CD4-positive, alpha-beta T cell (primary cell): Measurements from ENCODE around the gene ACTL10. TPM values are rescaled to one million over a fixed set of nuclear protein-coding genes. Genes with fewer than 3 reads are reported as not detected.

Source experiments
- ATAC-seq: fragments of 200-7000 bp; cut with Tn5 transposase; one replicate; pipeline ENCODE4 v1.10.0; 2022; ENCODE audit warnings: mild to moderate bottlenecking; ENCODE audit not compliant: poor library complexity
- CTCF ChIA-PET: fragments of 350-600 bp; sonication (Branson Sonifier 250); formaldehyde crosslinking; loops from one replicate; lab custom pipeline; 2021; ENCODE audit warnings: antibody characterized with exemption, inconsistent platforms; lab: Charles Lee
- POLR2A ChIA-PET: fragments of 350-600 bp; sonication (Branson Sonifier 250); formaldehyde crosslinking; loops from one replicate; lab custom pipeline; 2021; ENCODE audit warnings: antibody characterized with exemption, inconsistent platforms; lab: Charles Lee
- DNase-seq, 14 experiments: peaks; one replicate each; pipeline ENCODE4 v3.0.0-alpha.2; 2013 to 2020; ENCODE audit warnings: mixed read lengths in 2 of 14
- H3K27ac ChIP-seq, 2 donors: one replicate each; pipeline versions ENCODE4 v1.5.1 to v1.7.0; 2013; ENCODE audit warnings: low read length in 2 of 2, low read depth in 1 of 2, mild to moderate bottlenecking in 1 of 2
- H3K27me3 ChIP-seq, 2 experiments: 1 replicate in 1 of 2; 2 replicates in 1 of 2; pipeline versions ENCODE4 v1.6.1 to v1.7.0; 2013; ENCODE audit warnings: low read length in 2 of 2, control low read depth in 1 of 2, mild to moderate bottlenecking in 1 of 2, moderate library complexity in 1 of 2; ENCODE audit not compliant: insufficient read depth in 2 of 2, control insufficient read depth in 1 of 2
- H3K36me3 ChIP-seq: one replicate; pipeline ENCODE4 v1.6.1; 2013; ENCODE audit warnings: low read length, control low read depth; ENCODE audit not compliant: insufficient read depth
- H3K4me1 ChIP-seq: one replicate; pipeline ENCODE4 v1.6.1; 2013; ENCODE audit warnings: low read length, control low read depth; ENCODE audit not compliant: insufficient read depth
- H3K4me3 ChIP-seq: one replicate; pipeline ENCODE4 v1.5.1; 2013; ENCODE audit warnings: mild to moderate bottlenecking, low read length, moderate library complexity
- H3K9me3 ChIP-seq, 2 experiments: 1 replicate in 1 of 2; 2 replicates in 1 of 2; pipeline versions ENCODE4 v1.6.1 to v1.7.0; 2013; ENCODE audit warnings: low read length in 2 of 2, mild to moderate bottlenecking in 2 of 2, control low read depth in 1 of 2, moderate library complexity in 1 of 2; ENCODE audit not compliant: control insufficient read depth in 1 of 2, insufficient read depth in 1 of 2
- H3K27ac Mint-ChIP-seq: one replicate; pipeline ENCODE4 v1.8.0; 2020; ENCODE audit warnings: mixed read lengths
- H3K27me3 Mint-ChIP-seq: one replicate; pipeline ENCODE4 v1.8.0; 2021; ENCODE audit warnings: mixed read lengths
- H3K36me3 Mint-ChIP-seq: one replicate; pipeline ENCODE4 v1.8.0; 2021; ENCODE audit warnings: low read depth, mixed read lengths
- H3K4me1 Mint-ChIP-seq: one replicate; pipeline ENCODE4 v1.8.0; 2021; ENCODE audit warnings: low read depth, mixed read lengths
- H3K4me3 Mint-ChIP-seq: one replicate; pipeline ENCODE4 v1.8.0; 2020; ENCODE audit warnings: mild to moderate bottlenecking, mixed read lengths
- H3K9me3 Mint-ChIP-seq: one replicate; pipeline ENCODE4 v1.8.0; 2020; ENCODE audit warnings: mixed read lengths
- CTCF ChIP-seq: fragments of 200-600 bp; IDR thresholded peaks from one replicate; pipeline ENCODE4 v1.8.0; 2022; ENCODE audit warnings: antibody characterized with exemption, mild to moderate bottlenecking
- intact Hi-C, 2 experiments: fragments of 100-400 bp; cut with DNase I in 1 of 2; cut with micrococcal nuclease in 1 of 2; formaldehyde crosslinking; loops; one replicate each; pipeline versions ENCODE4 v1.15.1 to v1.9.0; 2023 to 2025; cut with DNase I, micrococcal nuclease
- total RNA-seq, 174 experiments: library from RNA in 2 of 174; stranded (reverse) in 2 of 174; gene quantifications; one replicate each; pipeline ENCODE4 v1.2.3 and lab custom pipeline; 2021 to 2026

The ACTL10 gene
- total RNA-seq, 2 experiments from 2014 or later = 0.28 to 0.55 TPM

GRCh38 chr20:33716498-33716897, 49.8 kb downstream of the ACTL10 start:
- Mint-ChIP-seq H3K4me3 (peak overlapping the region; percentile 8), H3K27me3 (no peaks in the 10 kb centered on the region), H3K4me1 (peaks cover 18% of the 10 kb centered on the region), H3K36me3 (peaks cover 42% of the 10 kb centered on the region), H3K9me3 (no peaks in the 10 kb centered on the region), H3K27ac (no peak overlapping the region)
- CTCF ChIA-PET = no interaction called here
- H3K27ac ChIP-seq = no peak overlapping the region
- no peak for ATAC-seq
- POLR2A ChIA-PET = interaction anchor here (0.7 kb wide), 1 partner anchor 24 kb away, joined by 3 read pairs; no protein-coding TSS in a partner anchor
- no peaks in the 10 kb centered on the region for H3K27me3 ChIP-seq
- TF ChIP-seq CTCF = no peak
- H3K4me3 ChIP-seq = no peak overlapping the region
- H3K36me3 ChIP-seq = peaks cover 30% of the 10 kb centered on the region
- DNase-seq = no peak
- peaks cover 20% of the 10 kb centered on the region for H3K4me1 ChIP-seq
- intact Hi-C loops = no loop called here
- H3K9me3 ChIP-seq = no peaks in the 10 kb centered on the region

Other genes starting within 250 kb of the ACTL10 start
- gene SNTA1, start 223.2 kb upstream of the ACTL10 start, total RNA-seq = 1 to 10 TPM; 5.0 to 5.2 TPM
- gene CBFA2T2, start 176.8 kb upstream of the ACTL10 start, total RNA-seq = 10 to 100 TPM; 17.9 to 18.6 TPM
- gene C20orf144, start 4.6 kb upstream of the ACTL10 start, total RNA-seq = under 1 TPM; 0.17 to 0.19 TPM
- 1 to 10 TPM; 8.7 to 9.2 TPM for gene NECAB3, start 7.5 kb downstream of the ACTL10 start, total RNA-seq
- 1 to 10 TPM; 1.2 to 1.6 TPM for gene E2F1, start 19.4 kb downstream of the ACTL10 start, total RNA-seq
- gene PXMP4, start 53.4 kb downstream of the ACTL10 start, total RNA-seq = 1 to 10 TPM; 3.6 to 4.1 TPM
- 1 to 10 TPM; 2.1 to 2.7 TPM for gene ZNF341, start 65.1 kb downstream of the ACTL10 start, total RNA-seq
- gene CHMP4B, start 144.4 kb downstream of the ACTL10 start, total RNA-seq = 10 to 100 TPM; 44.2 to 49.3 TPM